GM12878 (cell line): Measurements from ENCODE around the gene PRKCD.

Experiments
- BMI1 ChIP-seq: fragments of 450-650 bp; IDR thresholded peaks from 2 replicates; pipeline ENCODE4 v1.6.1; 2016; ENCODE audit warnings: mild to moderate bottlenecking, moderate library complexity, borderline replicate concordance
- CEBPB ChIP-seq, 2 experiments: fragments of 150-350 bp in 1 of 2; IDR thresholded peaks; 2 replicates each; pipeline ENCODE4 v1.6.1; 2012 to 2014; ENCODE audit warnings: low read depth in 2 of 2, low read length in 2 of 2, borderline replicate concordance in 1 of 2, inconsistent platforms in 1 of 2
- CREM ChIP-seq: IDR thresholded peaks from 2 replicates; pipeline ENCODE4 v1.6.1; 2014; ENCODE audit warnings: antibody characterized with exemption, low read depth
- EP300 ChIP-seq, 2 experiments: fragments of 150-350 bp in 1 of 2; IDR thresholded peaks; 2 replicates each; pipeline ENCODE4 v1.6.1; 2011 to 2012; ENCODE audit warnings: low read depth in 2 of 2, low read length in 2 of 2, borderline replicate concordance in 1 of 2, improper control_type of control experiment in 1 of 2, inconsistent platforms in 1 of 2; ENCODE audit not compliant: control insufficient read depth in 1 of 2
- GABPA ChIP-seq: IDR thresholded peaks from 2 replicates; pipeline ENCODE4 v1.6.1; 2014; ENCODE audit warnings: antibody characterized with exemption, low read depth, mild to moderate bottlenecking, inconsistent platforms
- NFYA ChIP-seq: IDR thresholded peaks from 2 replicates; pipeline ENCODE4 v1.6.1; 2011; ENCODE audit warnings: low read depth, mild to moderate bottlenecking, low read length, improper control_type of control experiment, borderline replicate concordance
- POLR2A ChIP-seq: IDR thresholded peaks from 2 replicates; pipeline ENCODE4 v1.6.1; 2011; ENCODE audit warnings: low read depth, mild to moderate bottlenecking, low read length
- POLR2AphosphoS5 ChIP-seq: IDR thresholded peaks from 2 replicates; pipeline ENCODE4 v1.6.1; 2011; ENCODE audit warnings: mild to moderate bottlenecking, low read length, inconsistent platforms
- RELA ChIP-seq: fragments of 450-650 bp; IDR thresholded peaks from 2 replicates; pipeline ENCODE4 v1.8.0; 2014; ENCODE audit warnings: borderline replicate concordance; ENCODE audit not compliant: partially characterized antibody
- SMARCA5 ChIP-seq: fragments of 450-650 bp; IDR thresholded peaks from 2 replicates; pipeline ENCODE4 v1.6.1; 2017; ENCODE audit warnings: mild to moderate bottlenecking
- SREBF1 ChIP-seq: IDR thresholded peaks from 2 replicates; pipeline ENCODE4 v1.6.1; 2012; ENCODE audit warnings: mild to moderate bottlenecking, low read length
- TF ChIP-seq, protein P1 (sequence below): fragments of 450-650 bp; IDR thresholded peaks from 2 replicates; pipeline ENCODE4 v1.6.1; 2017; ENCODE audit warnings: mild to moderate bottlenecking

DNA sequence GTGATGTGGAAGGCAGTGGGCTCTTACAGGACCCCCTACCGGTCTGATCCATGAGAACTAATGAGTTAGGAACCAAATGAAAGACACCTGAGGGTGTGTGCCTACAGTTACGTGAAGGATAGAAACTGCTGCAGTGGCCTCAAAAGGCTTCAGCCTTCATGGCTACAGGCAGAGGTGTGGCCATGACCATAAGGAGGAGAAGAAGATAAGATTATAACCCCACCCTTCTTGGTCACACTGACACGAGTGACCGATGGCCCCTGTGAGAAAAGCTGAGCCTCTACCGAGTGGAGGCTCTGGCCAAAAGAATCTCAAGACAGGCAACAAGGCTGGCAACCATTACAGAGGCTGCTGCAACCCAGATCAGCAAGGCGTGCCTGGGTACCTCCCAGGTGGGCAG, 37.1 kb upstream of the PRKCD start:
- TF ChIP-seq SREBF1 (no peak), NFYA (no peak), RELA (no peak), GABPA (no peak), BMI1 (no peak), CREM (no peak), SMARCA5 (no peak), POLR2AphosphoS5 (no peak), CEBPB (IDR thresholded peaks at IDR 0.05; ENCODE audit: borderline replicate concordance in 1 of 2, low read depth in 2 of 2, low read length in 2 of 2) (no peak), EP300 (IDR thresholded peaks at IDR 0.05; ENCODE audit: borderline replicate concordance in 1 of 2, control insufficient read depth in 1 of 2, low read depth in 2 of 2, low read length in 2 of 2) (no peak), POLR2A (no peak)
- TF ChIP-seq, protein P1, sequence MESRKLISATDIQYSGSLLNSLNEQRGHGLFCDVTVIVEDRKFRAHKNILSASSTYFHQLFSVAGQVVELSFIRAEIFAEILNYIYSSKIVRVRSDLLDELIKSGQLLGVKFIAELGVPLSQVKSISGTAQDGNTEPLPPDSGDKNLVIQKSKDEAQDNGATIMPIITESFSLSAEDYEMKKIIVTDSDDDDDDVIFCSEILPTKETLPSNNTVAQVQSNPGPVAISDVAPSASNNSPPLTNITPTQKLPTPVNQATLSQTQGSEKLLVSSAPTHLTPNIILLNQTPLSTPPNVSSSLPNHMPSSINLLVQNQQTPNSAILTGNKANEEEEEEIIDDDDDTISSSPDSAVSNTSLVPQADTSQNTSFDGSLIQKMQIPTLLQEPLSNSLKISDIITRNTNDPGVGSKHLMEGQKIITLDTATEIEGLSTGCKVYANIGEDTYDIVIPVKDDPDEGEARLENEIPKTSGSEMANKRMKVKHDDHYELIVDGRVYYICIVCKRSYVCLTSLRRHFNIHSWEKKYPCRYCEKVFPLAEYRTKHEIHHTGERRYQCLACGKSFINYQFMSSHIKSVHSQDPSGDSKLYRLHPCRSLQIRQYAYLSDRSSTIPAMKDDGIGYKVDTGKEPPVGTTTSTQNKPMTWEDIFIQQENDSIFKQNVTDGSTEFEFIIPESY: no peak
